ENCODE results near the gene FBLL1. TPM values are rescaled to one million over a fixed set of nuclear protein-coding genes. Genes with fewer than 3 reads are reported as not detected.

The FBLL1 gene
- total and polyA plus RNA-seq, 2 experiments from 2014 or later, result 2.3 to 6.0 TPM

DNA sequence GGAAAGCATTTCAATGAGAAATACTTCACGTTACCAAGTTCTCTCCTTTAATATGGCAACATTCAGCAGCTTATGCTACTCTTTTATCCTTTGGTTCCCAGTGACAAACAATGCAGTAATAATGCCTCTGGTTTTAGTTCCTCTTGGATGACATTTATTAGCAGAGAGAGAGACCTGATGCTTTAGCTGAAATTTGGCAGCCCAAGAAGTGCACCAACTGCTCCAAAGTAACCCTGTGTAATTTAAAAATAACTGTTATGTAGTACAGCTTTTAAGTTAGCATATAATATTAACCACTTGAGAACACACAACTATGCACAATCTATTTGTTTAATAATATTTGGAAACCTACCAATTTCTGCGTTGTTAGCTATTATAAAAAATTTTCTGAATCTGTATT is 28.3 kb downstream of the FBLL1 start:
- H3F3A ChIP-seq (replicated peaks; ENCODE audit: low read depth), result no peaks in the 10 kb centered on the region
- Mint-ChIP-seq H3K4me1 (no peaks in the 10 kb centered on the region; the same call in 2 of the 3 replicates), H3K4me3 (no peak overlapping the region), H3K36me3 (ENCODE audit: low read depth) (peaks cover 70% of the 10 kb centered on the region), H3K27me3 (ENCODE audit: insufficient read depth, low read depth, poor library complexity) (no peaks in the 10 kb centered on the region), H3K9me3 (no peaks in the 10 kb centered on the region), H3K27ac (no peak overlapping the region)
- H2AFZ ChIP-seq, result no peak overlapping the region
- ATAC-seq, result no peak
- no peak overlapping the region for H3K4me3 ChIP-seq
- peaks cover 36% of the 10 kb centered on the region for H3K36me3 ChIP-seq (ENCODE audit: insufficient read depth)
- DNase-seq (ENCODE audit: low spot score), result no peak
- no peak overlapping the region for H3K4me2 ChIP-seq
- H3K9me2 ChIP-seq (ENCODE audit: insufficient read depth), result no peaks in the 10 kb centered on the region
- no peak overlapping the region for H3K27ac ChIP-seq (ENCODE audit: low read depth)
- no peak for TF ChIP-seq ZNF114 (CRISPR knock-in tag; IDR thresholded peaks at IDR 0.05)
- TF ChIP-seq ZNF331 (CRISPR knock-in tag; IDR thresholded peaks at IDR 0.05; ENCODE audit: low read depth), result no peak
- TF ChIP-seq NANOG (IDR thresholded peaks at IDR 0.05; ENCODE audit: borderline replicate concordance), result no peak
- no peak for TF ChIP-seq CREB1 (CRISPR knock-in tag; IDR thresholded peaks at IDR 0.05; ENCODE audit: low read depth)
- no peak for TF ChIP-seq JUNB (IDR thresholded peaks at IDR 0.05; ENCODE audit: unreplicated experiment)
- TF ChIP-seq EZH2 (IDR thresholded peaks at IDR 0.05; ENCODE audit: low read depth, unreplicated experiment), result no peak
- TF ChIP-seq, protein P1, sequence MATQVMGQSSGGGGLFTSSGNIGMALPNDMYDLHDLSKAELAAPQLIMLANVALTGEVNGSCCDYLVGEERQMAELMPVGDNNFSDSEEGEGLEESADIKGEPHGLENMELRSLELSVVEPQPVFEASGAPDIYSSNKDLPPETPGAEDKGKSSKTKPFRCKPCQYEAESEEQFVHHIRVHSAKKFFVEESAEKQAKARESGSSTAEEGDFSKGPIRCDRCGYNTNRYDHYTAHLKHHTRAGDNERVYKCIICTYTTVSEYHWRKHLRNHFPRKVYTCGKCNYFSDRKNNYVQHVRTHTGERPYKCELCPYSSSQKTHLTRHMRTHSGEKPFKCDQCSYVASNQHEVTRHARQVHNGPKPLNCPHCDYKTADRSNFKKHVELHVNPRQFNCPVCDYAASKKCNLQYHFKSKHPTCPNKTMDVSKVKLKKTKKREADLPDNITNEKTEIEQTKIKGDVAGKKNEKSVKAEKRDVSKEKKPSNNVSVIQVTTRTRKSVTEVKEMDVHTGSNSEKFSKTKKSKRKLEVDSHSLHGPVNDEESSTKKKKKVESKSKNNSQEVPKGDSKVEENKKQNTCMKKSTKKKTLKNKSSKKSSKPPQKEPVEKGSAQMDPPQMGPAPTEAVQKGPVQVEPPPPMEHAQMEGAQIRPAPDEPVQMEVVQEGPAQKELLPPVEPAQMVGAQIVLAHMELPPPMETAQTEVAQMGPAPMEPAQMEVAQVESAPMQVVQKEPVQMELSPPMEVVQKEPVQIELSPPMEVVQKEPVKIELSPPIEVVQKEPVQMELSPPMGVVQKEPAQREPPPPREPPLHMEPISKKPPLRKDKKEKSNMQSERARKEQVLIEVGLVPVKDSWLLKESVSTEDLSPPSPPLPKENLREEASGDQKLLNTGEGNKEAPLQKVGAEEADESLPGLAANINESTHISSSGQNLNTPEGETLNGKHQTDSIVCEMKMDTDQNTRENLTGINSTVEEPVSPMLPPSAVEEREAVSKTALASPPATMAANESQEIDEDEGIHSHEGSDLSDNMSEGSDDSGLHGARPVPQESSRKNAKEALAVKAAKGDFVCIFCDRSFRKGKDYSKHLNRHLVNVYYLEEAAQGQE (IDR thresholded peaks at IDR 0.05; ENCODE audit: unreplicated experiment), result no peak
- TF ChIP-seq EZH2phosphoT487 (IDR thresholded peaks at IDR 0.05; ENCODE audit: unreplicated experiment), result no peak
- TF ChIP-seq, protein P2, sequence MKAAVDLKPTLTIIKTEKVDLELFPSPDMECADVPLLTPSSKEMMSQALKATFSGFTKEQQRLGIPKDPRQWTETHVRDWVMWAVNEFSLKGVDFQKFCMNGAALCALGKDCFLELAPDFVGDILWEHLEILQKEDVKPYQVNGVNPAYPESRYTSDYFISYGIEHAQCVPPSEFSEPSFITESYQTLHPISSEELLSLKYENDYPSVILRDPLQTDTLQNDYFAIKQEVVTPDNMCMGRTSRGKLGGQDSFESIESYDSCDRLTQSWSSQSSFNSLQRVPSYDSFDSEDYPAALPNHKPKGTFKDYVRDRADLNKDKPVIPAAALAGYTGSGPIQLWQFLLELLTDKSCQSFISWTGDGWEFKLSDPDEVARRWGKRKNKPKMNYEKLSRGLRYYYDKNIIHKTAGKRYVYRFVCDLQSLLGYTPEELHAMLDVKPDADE (IDR thresholded peaks at IDR 0.05), result no peak
- TF ChIP-seq, protein P3, sequence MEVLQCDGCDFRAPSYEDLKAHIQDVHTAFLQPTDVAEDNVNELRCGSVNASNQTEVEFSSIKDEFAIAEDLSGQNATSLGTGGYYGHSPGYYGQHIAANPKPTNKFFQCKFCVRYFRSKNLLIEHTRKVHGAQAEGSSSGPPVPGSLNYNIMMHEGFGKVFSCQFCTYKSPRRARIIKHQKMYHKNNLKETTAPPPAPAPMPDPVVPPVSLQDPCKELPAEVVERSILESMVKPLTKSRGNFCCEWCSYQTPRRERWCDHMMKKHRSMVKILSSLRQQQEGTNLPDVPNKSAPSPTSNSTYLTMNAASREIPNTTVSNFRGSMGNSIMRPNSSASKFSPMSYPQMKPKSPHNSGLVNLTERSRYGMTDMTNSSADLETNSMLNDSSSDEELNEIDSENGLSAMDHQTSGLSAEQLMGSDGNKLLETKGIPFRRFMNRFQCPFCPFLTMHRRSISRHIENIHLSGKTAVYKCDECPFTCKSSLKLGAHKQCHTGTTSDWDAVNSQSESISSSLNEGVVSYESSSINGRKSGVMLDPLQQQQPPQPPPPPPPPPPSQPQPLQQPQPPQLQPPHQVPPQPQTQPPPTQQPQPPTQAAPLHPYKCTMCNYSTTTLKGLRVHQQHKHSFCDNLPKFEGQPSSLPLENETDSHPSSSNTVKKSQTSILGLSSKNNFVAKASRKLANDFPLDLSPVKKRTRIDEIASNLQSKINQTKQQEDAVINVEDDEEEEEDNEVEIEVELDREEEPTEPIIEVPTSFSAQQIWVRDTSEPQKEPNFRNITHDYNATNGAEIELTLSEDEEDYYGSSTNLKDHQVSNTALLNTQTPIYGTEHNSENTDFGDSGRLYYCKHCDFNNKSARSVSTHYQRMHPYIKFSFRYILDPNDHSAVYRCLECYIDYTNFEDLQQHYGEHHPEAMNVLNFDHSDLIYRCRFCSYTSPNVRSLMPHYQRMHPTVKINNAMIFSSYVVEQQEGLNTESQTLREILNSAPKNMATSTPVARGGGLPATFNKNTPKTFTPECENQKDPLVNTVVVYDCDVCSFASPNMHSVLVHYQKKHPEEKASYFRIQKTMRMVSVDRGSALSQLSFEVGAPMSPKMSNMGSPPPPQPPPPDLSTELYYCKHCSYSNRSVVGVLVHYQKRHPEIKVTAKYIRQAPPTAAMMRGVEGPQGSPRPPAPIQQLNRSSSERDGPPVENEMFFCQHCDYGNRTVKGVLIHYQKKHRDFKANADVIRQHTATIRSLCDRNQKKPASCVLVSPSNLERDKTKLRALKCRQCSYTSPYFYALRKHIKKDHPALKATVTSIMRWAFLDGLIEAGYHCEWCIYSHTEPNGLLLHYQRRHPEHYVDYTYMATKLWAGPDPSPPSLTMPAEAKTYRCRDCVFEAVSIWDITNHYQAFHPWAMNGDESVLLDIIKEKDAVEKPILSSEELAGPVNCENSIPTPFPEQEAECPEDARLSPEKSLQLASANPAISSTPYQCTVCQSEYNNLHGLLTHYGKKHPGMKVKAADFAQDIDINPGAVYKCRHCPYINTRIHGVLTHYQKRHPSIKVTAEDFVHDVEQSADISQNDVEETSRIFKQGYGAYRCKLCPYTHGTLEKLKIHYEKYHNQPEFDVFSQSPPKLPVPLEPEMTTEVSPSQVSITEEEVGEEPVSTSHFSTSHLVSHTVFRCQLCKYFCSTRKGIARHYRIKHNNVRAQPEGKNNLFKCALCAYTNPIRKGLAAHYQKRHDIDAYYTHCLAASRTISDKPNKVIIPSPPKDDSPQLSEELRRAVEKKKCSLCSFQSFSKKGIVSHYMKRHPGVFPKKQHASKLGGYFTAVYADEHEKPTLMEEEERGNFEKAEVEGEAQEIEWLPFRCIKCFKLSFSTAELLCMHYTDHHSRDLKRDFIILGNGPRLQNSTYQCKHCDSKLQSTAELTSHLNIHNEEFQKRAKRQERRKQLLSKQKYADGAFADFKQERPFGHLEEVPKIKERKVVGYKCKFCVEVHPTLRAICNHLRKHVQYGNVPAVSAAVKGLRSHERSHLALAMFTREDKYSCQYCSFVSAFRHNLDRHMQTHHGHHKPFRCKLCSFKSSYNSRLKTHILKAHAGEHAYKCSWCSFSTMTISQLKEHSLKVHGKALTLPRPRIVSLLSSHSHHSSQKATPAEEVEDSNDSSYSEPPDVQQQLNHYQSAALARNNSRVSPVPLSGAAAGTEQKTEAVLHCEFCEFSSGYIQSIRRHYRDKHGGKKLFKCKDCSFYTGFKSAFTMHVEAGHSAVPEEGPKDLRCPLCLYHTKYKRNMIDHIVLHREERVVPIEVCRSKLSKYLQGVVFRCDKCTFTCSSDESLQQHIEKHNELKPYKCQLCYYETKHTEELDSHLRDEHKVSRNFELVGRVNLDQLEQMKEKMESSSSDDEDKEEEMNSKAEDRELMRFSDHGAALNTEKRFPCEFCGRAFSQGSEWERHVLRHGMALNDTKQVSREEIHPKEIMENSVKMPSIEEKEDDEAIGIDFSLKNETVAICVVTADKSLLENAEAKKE (CRISPR knock-in tag; IDR thresholded peaks at IDR 0.05), result no peak
- TF ChIP-seq, protein P4, sequence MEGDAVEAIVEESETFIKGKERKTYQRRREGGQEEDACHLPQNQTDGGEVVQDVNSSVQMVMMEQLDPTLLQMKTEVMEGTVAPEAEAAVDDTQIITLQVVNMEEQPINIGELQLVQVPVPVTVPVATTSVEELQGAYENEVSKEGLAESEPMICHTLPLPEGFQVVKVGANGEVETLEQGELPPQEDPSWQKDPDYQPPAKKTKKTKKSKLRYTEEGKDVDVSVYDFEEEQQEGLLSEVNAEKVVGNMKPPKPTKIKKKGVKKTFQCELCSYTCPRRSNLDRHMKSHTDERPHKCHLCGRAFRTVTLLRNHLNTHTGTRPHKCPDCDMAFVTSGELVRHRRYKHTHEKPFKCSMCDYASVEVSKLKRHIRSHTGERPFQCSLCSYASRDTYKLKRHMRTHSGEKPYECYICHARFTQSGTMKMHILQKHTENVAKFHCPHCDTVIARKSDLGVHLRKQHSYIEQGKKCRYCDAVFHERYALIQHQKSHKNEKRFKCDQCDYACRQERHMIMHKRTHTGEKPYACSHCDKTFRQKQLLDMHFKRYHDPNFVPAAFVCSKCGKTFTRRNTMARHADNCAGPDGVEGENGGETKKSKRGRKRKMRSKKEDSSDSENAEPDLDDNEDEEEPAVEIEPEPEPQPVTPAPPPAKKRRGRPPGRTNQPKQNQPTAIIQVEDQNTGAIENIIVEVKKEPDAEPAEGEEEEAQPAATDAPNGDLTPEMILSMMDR (conservative IDR thresholded peaks at IDR 0.05; ENCODE audit: low read depth in 2 of 2), result no peak
- TF ChIP-seq POLR2AphosphoS5 (IDR thresholded peaks at IDR 0.05; ENCODE audit: low read depth), result no peak
- no peak for TF ChIP-seq STAT1 (IDR thresholded peaks at IDR 0.05; ENCODE audit: unreplicated experiment)
- H3K4me1 ChIP-seq (ENCODE audit: insufficient read depth), result no peaks in the 10 kb centered on the region
- H3K79me2 ChIP-seq (replicated peaks; ENCODE audit: insufficient read depth), result peaks cover 32% of the 10 kb centered on the region; the same call in 1 of the 2 replicates
- no peaks in the 10 kb centered on the region for H3K27me3 ChIP-seq (ENCODE audit: insufficient read depth)
- peaks cover 28% of the 10 kb centered on the region for H4K20me1 ChIP-seq (replicated peaks; ENCODE audit: insufficient read depth)

Data from GM23338 (cell line).